ENCODE results near the gene SCP2.

SCP2 gene, protein sequence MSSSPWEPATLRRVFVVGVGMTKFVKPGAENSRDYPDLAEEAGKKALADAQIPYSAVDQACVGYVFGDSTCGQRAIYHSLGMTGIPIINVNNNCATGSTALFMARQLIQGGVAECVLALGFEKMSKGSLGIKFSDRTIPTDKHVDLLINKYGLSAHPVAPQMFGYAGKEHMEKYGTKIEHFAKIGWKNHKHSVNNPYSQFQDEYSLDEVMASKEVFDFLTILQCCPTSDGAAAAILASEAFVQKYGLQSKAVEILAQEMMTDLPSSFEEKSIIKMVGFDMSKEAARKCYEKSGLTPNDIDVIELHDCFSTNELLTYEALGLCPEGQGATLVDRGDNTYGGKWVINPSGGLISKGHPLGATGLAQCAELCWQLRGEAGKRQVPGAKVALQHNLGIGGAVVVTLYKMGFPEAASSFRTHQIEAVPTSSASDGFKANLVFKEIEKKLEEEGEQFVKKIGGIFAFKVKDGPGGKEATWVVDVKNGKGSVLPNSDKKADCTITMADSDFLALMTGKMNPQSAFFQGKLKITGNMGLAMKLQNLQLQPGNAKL

DNA sequence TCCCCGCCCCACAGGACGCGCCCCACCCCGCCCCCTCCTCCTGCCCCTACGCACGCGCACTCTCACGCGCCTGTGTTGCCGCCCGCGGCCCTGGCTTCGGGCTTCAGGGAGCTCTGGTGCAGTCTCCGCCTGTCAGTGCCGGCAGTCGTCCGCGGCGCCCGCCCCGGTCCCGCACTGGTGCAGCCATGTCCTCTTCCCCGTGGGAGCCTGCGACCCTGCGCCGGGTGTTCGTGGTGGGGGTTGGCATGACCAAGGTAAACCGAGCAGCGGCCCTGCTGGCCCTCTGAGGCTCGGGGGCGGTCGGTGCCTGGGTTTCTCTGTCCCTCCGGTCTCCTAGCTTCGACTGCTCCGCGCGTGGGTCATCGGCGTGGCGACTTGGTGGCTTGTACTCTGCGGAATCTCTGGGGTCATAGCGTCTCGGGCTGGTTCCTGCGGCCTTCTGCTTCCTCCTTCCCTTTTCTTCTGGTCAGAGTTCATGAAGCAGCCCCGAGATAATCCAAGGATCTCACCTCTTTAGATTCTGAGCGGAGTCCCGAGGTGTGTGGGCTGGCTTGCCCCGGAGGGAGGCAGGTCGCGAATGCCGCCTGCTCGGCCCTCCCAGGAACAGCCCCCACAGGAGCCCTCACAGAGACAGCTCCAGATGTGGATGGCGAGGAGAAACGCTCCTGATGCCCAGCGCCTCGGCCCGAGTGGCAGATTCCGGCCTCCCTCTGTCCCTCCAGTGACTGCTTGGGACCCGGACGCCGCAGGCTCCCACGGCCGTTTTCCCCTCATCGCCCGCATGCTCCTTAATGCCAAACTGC, at the start of gene SCP2:
Gene SCP2 (plus strand): TSS at position 65 of the 803 bp plus-strand sequence. CDS start 121 bp downstream, at position 186.
- Histone ChIP-seq H3K36me3 (ENCODE audit: control insufficient read depth in 2 of 2, insufficient read depth in 2 of 2, low read length in 2 of 2) (peaks cover 0 to 2% of the 10 kb centered on the region in 2 donors), H3K9ac (ENCODE audit: low read depth in 1 of 2, low read length in 2 of 2) (peak within 1 kb of the TSS; percentile 82 to 85), H3K27me3 (ENCODE audit: control insufficient read depth in 2 of 2, insufficient read depth in 2 of 2, low read length in 2 of 2) (no peaks in the 10 kb centered on the region), H3K4me1 (ENCODE audit: control insufficient read depth in 2 of 2, insufficient read depth in 2 of 2, low read length in 2 of 2) (peaks cover 6 to 12% of the 10 kb centered on the region in 2 donors), H3K4me3 (ENCODE audit: low read length in 2 of 2) (peak within 1 kb of the TSS; percentile 80 to 91), H3K9me3 (ENCODE audit: control insufficient read depth in 2 of 2, low read length in 2 of 2) (no peaks in the 10 kb centered on the region), H3K27ac (ENCODE audit: low read depth in 2 of 2, low read length in 2 of 2) (peak within 1 kb of the TSS; percentile 63 to 77)

DNA sequence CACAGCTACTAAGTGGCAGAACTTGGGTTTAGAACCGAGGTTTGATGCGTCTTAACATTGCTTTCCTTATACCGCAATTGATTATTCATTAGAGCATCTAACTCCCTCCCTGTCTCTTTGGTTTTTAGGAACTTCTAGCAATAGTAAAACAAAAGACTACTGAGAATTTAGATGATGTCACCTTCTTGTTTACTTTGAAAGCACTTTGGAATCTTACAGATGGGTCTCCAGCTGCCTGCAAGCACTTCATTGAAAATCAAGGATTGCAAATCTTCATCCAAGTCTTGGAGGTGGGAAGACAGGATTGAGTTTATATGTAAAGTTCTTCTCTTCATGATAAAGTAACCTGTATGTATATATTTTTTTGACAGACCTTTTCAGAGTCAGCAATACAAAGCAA, 49.5 kb upstream of the SCP2 start:
- Histone ChIP-seq H3K9me3 (ENCODE audit: control insufficient read depth in 2 of 2, low read length in 2 of 2) (no peaks in the 10 kb centered on the region), H3K9ac (ENCODE audit: low read depth in 1 of 2, low read length in 2 of 2) (no peak overlapping the region), H3K4me3 (ENCODE audit: low read length in 2 of 2) (no peak overlapping the region), H3K4me1 (ENCODE audit: control insufficient read depth in 2 of 2, insufficient read depth in 2 of 2, low read length in 2 of 2) (no peaks in the 10 kb centered on the region), H3K36me3 (ENCODE audit: control insufficient read depth in 2 of 2, insufficient read depth in 2 of 2, low read length in 2 of 2) (no peaks in the 10 kb centered on the region), H3K27me3 (ENCODE audit: control insufficient read depth in 2 of 2, insufficient read depth in 2 of 2, low read length in 2 of 2) (no peaks in the 10 kb centered on the region), H3K27ac (ENCODE audit: low read depth in 2 of 2, low read length in 2 of 2) (no peak overlapping the region)

DNA sequence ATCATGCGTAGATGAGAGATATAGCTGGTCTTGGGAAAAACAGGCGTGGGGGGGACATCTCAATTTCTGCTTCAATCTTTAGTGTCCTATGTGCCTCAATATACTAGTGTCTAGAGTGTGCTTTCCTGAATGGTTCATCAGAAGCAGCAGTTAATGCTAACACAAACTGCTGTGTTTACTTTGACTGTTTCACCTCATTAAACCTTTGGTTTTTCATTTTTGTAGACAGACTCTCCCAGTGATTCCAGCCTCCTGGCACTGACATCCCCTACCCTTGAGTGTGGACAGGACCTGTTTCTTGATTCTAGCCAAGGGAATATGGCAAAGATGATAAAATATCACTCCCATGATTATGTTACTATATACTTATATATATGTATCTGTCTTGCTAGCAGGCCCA, 46.9 kb upstream of the SCP2 start:
- Histone ChIP-seq H3K4me3 (ENCODE audit: low read length in 2 of 2) (no peak overlapping the region), H3K27ac (ENCODE audit: low read depth in 2 of 2, low read length in 2 of 2) (no peak overlapping the region), H3K4me1 (ENCODE audit: control insufficient read depth in 2 of 2, insufficient read depth in 2 of 2, low read length in 2 of 2) (no peaks in the 10 kb centered on the region), H3K27me3 (ENCODE audit: control insufficient read depth in 2 of 2, insufficient read depth in 2 of 2, low read length in 2 of 2) (no peaks in the 10 kb centered on the region), H3K9me3 (ENCODE audit: control insufficient read depth in 2 of 2, low read length in 2 of 2) (no peaks in the 10 kb centered on the region), H3K9ac (ENCODE audit: low read depth in 1 of 2, low read length in 2 of 2) (no peak overlapping the region), H3K36me3 (ENCODE audit: control insufficient read depth in 2 of 2, insufficient read depth in 2 of 2, low read length in 2 of 2) (no peaks in the 10 kb centered on the region)

DNA sequence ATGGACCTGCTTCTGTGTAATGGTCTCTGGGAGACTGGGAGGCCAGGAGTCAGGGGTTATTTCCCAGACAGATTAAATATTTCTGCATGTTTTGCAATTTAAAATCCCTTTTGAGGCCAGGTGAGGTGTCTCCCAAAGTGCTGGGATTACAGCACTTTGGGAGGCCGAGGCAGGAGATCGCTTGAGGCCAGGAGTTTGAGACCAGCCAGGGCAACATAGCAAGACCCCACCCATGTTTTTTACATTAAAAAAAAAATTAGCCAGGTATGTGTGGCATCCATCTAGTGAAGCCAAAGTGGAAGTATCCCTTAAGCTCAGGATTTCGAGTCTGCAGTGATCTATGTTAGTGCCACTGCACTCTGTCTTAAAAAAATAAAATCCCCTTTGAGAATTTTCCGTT, 39.6 kb upstream of the SCP2 start:
- Histone ChIP-seq H3K9me3 (ENCODE audit: control insufficient read depth in 2 of 2, low read length in 2 of 2) (no peaks in the 10 kb centered on the region), H3K27me3 (ENCODE audit: control insufficient read depth in 2 of 2, insufficient read depth in 2 of 2, low read length in 2 of 2) (no peaks in the 10 kb centered on the region), H3K4me3 (ENCODE audit: low read length in 2 of 2) (no peak overlapping the region), H3K27ac (ENCODE audit: low read depth in 2 of 2, low read length in 2 of 2) (no peak overlapping the region), H3K36me3 (ENCODE audit: control insufficient read depth in 2 of 2, insufficient read depth in 2 of 2, low read length in 2 of 2) (no peaks in the 10 kb centered on the region), H3K4me1 (ENCODE audit: control insufficient read depth in 2 of 2, insufficient read depth in 2 of 2, low read length in 2 of 2) (no peaks in the 10 kb centered on the region), H3K9ac (ENCODE audit: low read depth in 1 of 2, low read length in 2 of 2) (no peak overlapping the region)

DNA sequence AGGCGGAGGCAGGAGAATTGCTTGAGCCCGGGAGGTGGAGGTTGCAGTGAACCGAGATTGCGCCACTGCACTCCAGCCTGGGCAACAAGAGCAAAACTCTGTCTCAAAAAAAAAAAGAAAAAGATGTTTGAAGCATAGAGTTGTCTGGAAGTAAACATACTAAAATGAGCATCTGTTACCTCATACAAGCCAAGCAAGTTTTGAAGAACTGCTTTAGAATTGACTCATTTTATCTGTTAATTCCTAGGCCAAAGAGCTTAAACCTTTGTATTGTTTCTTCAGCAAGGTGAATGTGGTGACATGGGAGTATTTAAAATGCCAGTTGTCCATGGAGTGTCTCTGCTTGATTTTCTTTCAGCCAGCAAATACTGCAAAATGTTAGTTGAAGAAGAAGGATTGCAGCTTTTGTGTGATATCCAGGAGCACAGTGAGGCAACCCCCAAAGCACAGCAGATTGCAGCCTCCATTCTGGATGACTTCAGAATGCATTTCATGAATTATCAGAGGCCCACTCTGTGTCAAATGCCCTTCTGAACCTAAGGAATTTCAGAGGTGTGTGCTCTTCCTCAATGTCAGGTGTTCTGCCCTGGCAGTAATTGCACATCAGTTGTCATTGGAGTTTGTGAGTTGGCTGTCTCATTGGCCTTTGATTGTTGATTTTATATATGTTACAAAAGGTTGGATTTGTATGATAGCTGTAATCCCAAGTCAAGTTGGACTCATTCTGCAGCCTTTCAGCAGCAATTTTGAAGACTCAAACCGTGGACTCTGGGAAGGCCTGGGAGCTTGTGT, 34.5 kb upstream of the SCP2 start:
- Histone ChIP-seq H3K27me3 (ENCODE audit: control insufficient read depth in 2 of 2, insufficient read depth in 2 of 2, low read length in 2 of 2) (no peaks in the 10 kb centered on the region), H3K27ac (ENCODE audit: low read depth in 2 of 2, low read length in 2 of 2) (no peak overlapping the region), H3K36me3 (ENCODE audit: control insufficient read depth in 2 of 2, insufficient read depth in 2 of 2, low read length in 2 of 2) (peaks cover 0 to 8% of the 10 kb centered on the region in 2 donors), H3K9me3 (ENCODE audit: control insufficient read depth in 2 of 2, low read length in 2 of 2) (no peaks in the 10 kb centered on the region), H3K4me3 (ENCODE audit: low read length in 2 of 2) (no peak overlapping the region), H3K9ac (ENCODE audit: low read depth in 1 of 2, low read length in 2 of 2) (no peak overlapping the region), H3K4me1 (ENCODE audit: control insufficient read depth in 2 of 2, insufficient read depth in 2 of 2, low read length in 2 of 2) (no peaks in the 10 kb centered on the region)

DNA sequence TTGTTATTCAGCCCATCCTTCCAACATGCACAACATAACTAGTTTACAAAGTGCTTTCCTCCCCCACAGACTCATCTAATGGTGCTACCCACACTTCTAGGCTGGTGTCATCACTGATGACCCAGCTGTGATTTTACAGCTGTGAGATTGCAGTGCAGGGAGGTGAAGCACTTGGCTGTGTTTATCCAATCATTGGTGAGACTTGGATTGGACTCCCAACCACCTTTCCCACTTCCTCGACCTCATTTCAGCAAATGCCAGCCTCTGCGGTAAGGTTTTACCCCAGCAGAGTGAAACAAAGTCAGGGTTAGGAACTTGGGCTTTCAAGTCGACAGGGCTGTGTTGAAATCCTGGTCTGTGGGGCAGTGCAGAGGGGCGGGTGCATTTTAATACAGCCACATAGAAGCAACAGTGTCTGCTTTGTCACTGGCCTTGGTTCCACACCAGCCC, 27.6 kb upstream of the SCP2 start:
- no peaks in the 10 kb centered on the region for H3K9me3 ChIP-seq (ENCODE audit: control insufficient read depth in 2 of 2, low read length in 2 of 2)
- H3K27me3 ChIP-seq (ENCODE audit: control insufficient read depth in 2 of 2, insufficient read depth in 2 of 2, low read length in 2 of 2) = no peaks in the 10 kb centered on the region
- no peaks in the 10 kb centered on the region for H3K4me1 ChIP-seq (ENCODE audit: control insufficient read depth in 2 of 2, insufficient read depth in 2 of 2, low read length in 2 of 2)
- H3K36me3 ChIP-seq (ENCODE audit: control insufficient read depth in 2 of 2, insufficient read depth in 2 of 2, low read length in 2 of 2) = peaks cover 0 to 10% of the 10 kb centered on the region in 2 donors
- no peak overlapping the region for H3K27ac ChIP-seq (ENCODE audit: low read depth in 2 of 2, low read length in 2 of 2)
- no peak overlapping the region for H3K4me3 ChIP-seq (ENCODE audit: low read length in 2 of 2)
- no peak overlapping the region for H3K9ac ChIP-seq (ENCODE audit: low read depth in 1 of 2, low read length in 2 of 2)

DNA sequence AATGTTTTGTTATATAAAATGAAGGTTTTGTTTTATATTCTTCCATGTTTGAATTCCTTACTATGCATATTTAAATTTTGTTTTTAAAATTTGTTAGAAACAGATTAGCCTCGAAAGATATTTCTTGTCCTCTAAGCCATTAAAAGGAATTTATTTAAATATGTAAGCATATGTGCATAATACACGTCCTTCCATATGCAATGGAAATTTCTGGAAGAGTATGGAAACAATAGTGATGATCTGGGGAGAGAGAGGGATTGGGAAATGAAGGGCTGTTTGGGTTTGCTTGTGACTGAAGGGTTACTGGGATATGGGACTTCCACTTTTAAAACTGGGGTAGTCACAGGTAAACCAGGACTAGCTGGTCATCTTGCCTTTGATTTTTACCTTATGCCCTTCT, 26.7 kb upstream of the SCP2 start:
- H3K9ac ChIP-seq (ENCODE audit: low read depth in 1 of 2, low read length in 2 of 2) = no peak overlapping the region
- peaks cover 0 to 11% of the 10 kb centered on the region in 2 donors for H3K36me3 ChIP-seq (ENCODE audit: control insufficient read depth in 2 of 2, insufficient read depth in 2 of 2, low read length in 2 of 2)
- no peaks in the 10 kb centered on the region for H3K27me3 ChIP-seq (ENCODE audit: control insufficient read depth in 2 of 2, insufficient read depth in 2 of 2, low read length in 2 of 2)
- no peaks in the 10 kb centered on the region for H3K9me3 ChIP-seq (ENCODE audit: control insufficient read depth in 2 of 2, low read length in 2 of 2)
- H3K4me3 ChIP-seq (ENCODE audit: low read length in 2 of 2) = no peak overlapping the region
- H3K27ac ChIP-seq (ENCODE audit: low read depth in 2 of 2, low read length in 2 of 2) = no peak overlapping the region
- H3K4me1 ChIP-seq (ENCODE audit: control insufficient read depth in 2 of 2, insufficient read depth in 2 of 2, low read length in 2 of 2) = no peaks in the 10 kb centered on the region

DNA sequence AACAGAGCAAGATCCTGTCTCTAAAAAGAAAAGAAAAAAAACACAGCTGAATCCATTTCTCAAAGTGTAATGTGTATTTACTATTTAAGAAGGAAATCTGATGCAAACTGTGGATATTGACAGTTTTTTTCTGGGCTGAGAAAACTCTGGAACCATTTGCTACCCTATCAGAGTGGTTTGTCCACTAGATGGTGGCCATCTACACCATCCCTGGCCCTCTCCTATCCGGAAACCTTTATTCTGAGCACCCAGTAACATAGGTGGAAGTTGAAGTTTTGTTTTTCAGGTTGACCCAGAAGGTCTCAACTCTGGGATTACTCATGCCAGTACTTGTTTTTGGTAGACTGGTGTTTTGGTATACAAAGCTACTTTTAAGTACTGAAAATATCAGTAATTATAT, 25.7 kb upstream of the SCP2 start:
- H3K4me1 ChIP-seq (ENCODE audit: control insufficient read depth in 2 of 2, insufficient read depth in 2 of 2, low read length in 2 of 2) = no peaks in the 10 kb centered on the region
- H3K27ac ChIP-seq (ENCODE audit: low read depth in 2 of 2, low read length in 2 of 2) = no peak overlapping the region
- peaks cover 0 to 9% of the 10 kb centered on the region in 2 donors for H3K36me3 ChIP-seq (ENCODE audit: control insufficient read depth in 2 of 2, insufficient read depth in 2 of 2, low read length in 2 of 2)
- no peak overlapping the region for H3K9ac ChIP-seq (ENCODE audit: low read depth in 1 of 2, low read length in 2 of 2)
- no peak overlapping the region for H3K4me3 ChIP-seq (ENCODE audit: low read length in 2 of 2)
- H3K27me3 ChIP-seq (ENCODE audit: control insufficient read depth in 2 of 2, insufficient read depth in 2 of 2, low read length in 2 of 2) = no peaks in the 10 kb centered on the region
- no peaks in the 10 kb centered on the region for H3K9me3 ChIP-seq (ENCODE audit: control insufficient read depth in 2 of 2, low read length in 2 of 2)

DNA sequence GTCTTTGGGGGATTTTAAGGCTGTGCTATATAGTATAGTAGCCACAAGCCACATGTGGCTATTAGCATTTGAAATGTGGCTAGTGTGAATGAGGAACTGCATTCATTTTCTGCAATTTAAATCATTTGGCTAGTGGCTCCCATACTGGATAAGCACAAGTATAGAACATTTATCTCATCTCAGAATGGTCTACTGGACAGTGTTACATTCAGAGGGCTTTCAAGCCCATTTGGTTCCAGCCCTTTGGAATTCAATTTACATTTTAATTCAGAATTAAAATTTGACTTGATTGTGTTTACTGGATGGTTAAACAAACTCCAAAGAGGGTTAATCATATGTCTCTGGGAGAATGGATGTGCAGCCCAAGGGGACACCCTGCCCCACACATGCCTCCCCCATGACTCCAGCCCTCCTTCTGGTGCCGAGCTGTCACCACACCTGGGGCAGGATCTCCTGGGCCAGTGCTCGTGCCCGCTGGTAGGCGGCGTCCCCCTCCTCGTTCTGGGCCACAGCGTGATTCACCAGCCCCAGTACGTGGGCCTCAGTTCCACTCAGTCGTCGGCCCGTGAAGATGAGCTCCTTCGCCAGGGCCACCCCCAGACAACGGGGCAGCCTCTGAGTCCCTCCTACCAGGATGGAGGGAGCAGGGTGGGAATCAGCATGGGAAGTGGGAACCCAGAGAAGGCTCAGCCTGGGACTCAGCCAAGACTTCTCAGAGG, 22.7 kb upstream of the SCP2 start:
- no peak overlapping the region for H3K4me3 ChIP-seq (ENCODE audit: low read length in 2 of 2)
- no peaks in the 10 kb centered on the region for H3K4me1 ChIP-seq (ENCODE audit: control insufficient read depth in 2 of 2, insufficient read depth in 2 of 2, low read length in 2 of 2)
- peaks cover 0 to 6% of the 10 kb centered on the region in 2 donors for H3K36me3 ChIP-seq (ENCODE audit: control insufficient read depth in 2 of 2, insufficient read depth in 2 of 2, low read length in 2 of 2)
- H3K27me3 ChIP-seq (ENCODE audit: control insufficient read depth in 2 of 2, insufficient read depth in 2 of 2, low read length in 2 of 2) = no peaks in the 10 kb centered on the region
- no peak overlapping the region for H3K9ac ChIP-seq (ENCODE audit: low read depth in 1 of 2, low read length in 2 of 2)
- H3K9me3 ChIP-seq (ENCODE audit: control insufficient read depth in 2 of 2, low read length in 2 of 2) = no peaks in the 10 kb centered on the region
- no peak overlapping the region for H3K27ac ChIP-seq (ENCODE audit: low read depth in 2 of 2, low read length in 2 of 2)

All from mucosa of rectum (tissue), 2 donors.